SK-N-SH (cell line): Measurements from ENCODE around the gene TRIP10.

ENCODE experiments used
- ELF1 ChIP-seq: IDR thresholded peaks from 2 replicates; pipeline ENCODE4 v1.4.0; 2012
- EP300 ChIP-seq, 2 experiments: IDR thresholded peaks; 2 replicates each; pipeline versions ENCODE4 v1.4.0 to v1.6.1; 2012; ENCODE audit warnings: borderline replicate concordance in 1 of 2, low read depth in 1 of 2, low read length in 1 of 2
- GABPA ChIP-seq: IDR thresholded peaks from 2 replicates; pipeline ENCODE4 v1.4.0; 2012; ENCODE audit warnings: low read depth, mild to moderate bottlenecking
- JUND ChIP-seq: IDR thresholded peaks from 2 replicates; pipeline ENCODE4 v1.4.0; 2012
- MXI1 ChIP-seq: IDR thresholded peaks from 2 replicates; pipeline ENCODE4 v1.6.1; 2012; ENCODE audit warnings: mild to moderate bottlenecking, low read depth, low read length, improper control_type of control experiment
- NFIC ChIP-seq: IDR thresholded peaks from 2 replicates; pipeline ENCODE4 v1.4.0; 2012; ENCODE audit warnings: borderline replicate concordance
- SMC3 ChIP-seq: IDR thresholded peaks from 2 replicates; pipeline ENCODE4 v1.6.1; 2012; ENCODE audit warnings: low read depth, low read length, improper control_type of control experiment
- TCF12 ChIP-seq: IDR thresholded peaks from 2 replicates; pipeline ENCODE4 v1.4.0; 2012
- TEAD4 ChIP-seq: IDR thresholded peaks from 2 replicates; pipeline ENCODE4 v1.4.0; 2012; ENCODE audit warnings: mild to moderate bottlenecking, borderline replicate concordance; ENCODE audit not compliant: insufficient read depth
- TF ChIP-seq, protein P1 (sequence below): IDR thresholded peaks from 2 replicates; pipeline ENCODE4 v1.6.1; 2012; ENCODE audit warnings: mild to moderate bottlenecking, low read depth, low read length, moderate library complexity
- TF ChIP-seq, protein P2 (sequence below): fragments of 200-600 bp; sonication (generic); IDR thresholded peaks from 2 replicates; pipeline ENCODE4 v1.6.1; 2017; ENCODE audit warnings: antibody characterized with exemption, mild to moderate bottlenecking, moderate library complexity
- TF ChIP-seq, protein P3 (sequence below): IDR thresholded peaks from 2 replicates; pipeline ENCODE4; 2012

DNA sequence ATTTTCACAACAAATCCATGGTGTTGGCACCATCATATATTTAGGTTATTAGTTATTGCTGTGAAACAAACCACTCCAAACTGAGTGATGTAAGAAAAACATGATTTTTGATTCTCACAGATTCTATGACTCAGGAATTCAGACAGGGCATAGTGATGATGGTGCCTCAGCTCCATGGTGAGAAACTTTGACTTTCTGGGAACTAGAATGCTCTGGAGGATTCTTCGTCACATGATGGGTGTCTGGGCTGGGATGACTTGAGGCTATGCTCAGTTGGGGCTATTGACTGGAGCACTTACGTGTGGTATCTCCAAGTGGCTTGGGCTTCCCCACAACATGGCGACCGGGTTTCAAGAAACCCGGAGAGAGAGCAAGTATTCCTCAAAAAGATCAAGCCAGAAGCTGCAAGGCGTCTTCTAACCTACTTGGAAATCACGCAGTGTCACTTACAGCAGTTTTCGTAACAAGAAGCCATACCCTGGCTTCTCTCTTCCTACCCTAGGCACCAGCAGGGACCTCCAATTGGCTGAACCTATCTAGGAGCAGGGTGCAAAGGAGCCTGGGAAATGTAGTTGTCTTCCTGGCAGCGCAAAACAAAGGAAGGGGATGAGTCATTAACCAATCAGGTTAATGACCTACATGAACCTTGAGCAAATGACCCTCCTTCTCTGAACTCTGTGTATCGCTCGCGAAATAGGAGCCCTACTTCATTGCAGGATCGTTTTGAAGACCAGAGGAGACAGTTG is 55.4 kb downstream of the TRIP10 start:
- no peak for TF ChIP-seq MXI1
- no peak for TF ChIP-seq TEAD4
- TF ChIP-seq, protein P1, sequence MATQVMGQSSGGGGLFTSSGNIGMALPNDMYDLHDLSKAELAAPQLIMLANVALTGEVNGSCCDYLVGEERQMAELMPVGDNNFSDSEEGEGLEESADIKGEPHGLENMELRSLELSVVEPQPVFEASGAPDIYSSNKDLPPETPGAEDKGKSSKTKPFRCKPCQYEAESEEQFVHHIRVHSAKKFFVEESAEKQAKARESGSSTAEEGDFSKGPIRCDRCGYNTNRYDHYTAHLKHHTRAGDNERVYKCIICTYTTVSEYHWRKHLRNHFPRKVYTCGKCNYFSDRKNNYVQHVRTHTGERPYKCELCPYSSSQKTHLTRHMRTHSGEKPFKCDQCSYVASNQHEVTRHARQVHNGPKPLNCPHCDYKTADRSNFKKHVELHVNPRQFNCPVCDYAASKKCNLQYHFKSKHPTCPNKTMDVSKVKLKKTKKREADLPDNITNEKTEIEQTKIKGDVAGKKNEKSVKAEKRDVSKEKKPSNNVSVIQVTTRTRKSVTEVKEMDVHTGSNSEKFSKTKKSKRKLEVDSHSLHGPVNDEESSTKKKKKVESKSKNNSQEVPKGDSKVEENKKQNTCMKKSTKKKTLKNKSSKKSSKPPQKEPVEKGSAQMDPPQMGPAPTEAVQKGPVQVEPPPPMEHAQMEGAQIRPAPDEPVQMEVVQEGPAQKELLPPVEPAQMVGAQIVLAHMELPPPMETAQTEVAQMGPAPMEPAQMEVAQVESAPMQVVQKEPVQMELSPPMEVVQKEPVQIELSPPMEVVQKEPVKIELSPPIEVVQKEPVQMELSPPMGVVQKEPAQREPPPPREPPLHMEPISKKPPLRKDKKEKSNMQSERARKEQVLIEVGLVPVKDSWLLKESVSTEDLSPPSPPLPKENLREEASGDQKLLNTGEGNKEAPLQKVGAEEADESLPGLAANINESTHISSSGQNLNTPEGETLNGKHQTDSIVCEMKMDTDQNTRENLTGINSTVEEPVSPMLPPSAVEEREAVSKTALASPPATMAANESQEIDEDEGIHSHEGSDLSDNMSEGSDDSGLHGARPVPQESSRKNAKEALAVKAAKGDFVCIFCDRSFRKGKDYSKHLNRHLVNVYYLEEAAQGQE = no peak
- TF ChIP-seq, protein P2, sequence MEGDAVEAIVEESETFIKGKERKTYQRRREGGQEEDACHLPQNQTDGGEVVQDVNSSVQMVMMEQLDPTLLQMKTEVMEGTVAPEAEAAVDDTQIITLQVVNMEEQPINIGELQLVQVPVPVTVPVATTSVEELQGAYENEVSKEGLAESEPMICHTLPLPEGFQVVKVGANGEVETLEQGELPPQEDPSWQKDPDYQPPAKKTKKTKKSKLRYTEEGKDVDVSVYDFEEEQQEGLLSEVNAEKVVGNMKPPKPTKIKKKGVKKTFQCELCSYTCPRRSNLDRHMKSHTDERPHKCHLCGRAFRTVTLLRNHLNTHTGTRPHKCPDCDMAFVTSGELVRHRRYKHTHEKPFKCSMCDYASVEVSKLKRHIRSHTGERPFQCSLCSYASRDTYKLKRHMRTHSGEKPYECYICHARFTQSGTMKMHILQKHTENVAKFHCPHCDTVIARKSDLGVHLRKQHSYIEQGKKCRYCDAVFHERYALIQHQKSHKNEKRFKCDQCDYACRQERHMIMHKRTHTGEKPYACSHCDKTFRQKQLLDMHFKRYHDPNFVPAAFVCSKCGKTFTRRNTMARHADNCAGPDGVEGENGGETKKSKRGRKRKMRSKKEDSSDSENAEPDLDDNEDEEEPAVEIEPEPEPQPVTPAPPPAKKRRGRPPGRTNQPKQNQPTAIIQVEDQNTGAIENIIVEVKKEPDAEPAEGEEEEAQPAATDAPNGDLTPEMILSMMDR = no peak
- no peak for TF ChIP-seq JUND
- no peak for TF ChIP-seq TCF12
- no peak for TF ChIP-seq NFIC
- TF ChIP-seq ELF1 = no peak
- TF ChIP-seq GABPA = no peak
- TF ChIP-seq SMC3 = no peak
- TF ChIP-seq EP300 (IDR thresholded peaks at IDR 0.05; ENCODE audit: borderline replicate concordance in 1 of 2, low read depth in 1 of 2, low read length in 1 of 2) = no peak
- TF ChIP-seq, protein P3, sequence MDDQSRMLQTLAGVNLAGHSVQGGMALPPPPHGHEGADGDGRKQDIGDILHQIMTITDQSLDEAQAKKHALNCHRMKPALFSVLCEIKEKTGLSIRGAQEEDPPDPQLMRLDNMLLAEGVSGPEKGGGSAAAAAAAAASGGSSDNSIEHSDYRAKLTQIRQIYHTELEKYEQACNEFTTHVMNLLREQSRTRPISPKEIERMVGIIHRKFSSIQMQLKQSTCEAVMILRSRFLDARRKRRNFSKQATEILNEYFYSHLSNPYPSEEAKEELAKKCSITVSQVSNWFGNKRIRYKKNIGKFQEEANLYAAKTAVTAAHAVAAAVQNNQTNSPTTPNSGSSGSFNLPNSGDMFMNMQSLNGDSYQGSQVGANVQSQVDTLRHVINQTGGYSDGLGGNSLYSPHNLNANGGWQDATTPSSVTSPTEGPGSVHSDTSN = no peak
